ENCODE results near the gene RNFT2. TPM values are rescaled to one million over a fixed set of nuclear protein-coding genes. Genes with fewer than 3 reads are reported as not detected.
A peak's percentile ranks its signal among the peaks of the same experiment; 100 is the strongest.

RNFT2 gene
- polyA plus RNA-seq, 1 donor from 2014 or later: 20.6 TPM

GRCh38 chr12:116708826-116709756 is 29.0 kb upstream of the RNFT2 start:
- peak overlapping the region; percentile 52 for H3K9ac ChIP-seq (ENCODE audit: low read length)
- no peaks in the 10 kb centered on the region for H3K9me3 ChIP-seq (ENCODE audit: low read length)
- H3K4me2 ChIP-seq (ENCODE audit: low read length): no peak overlapping the region
- H4K20me1 ChIP-seq (ENCODE audit: insufficient read depth): no peaks in the 10 kb centered on the region
- peak overlapping the region; percentile 52 for H3K27ac ChIP-seq (ENCODE audit: low read length)
- TF ChIP-seq REST (IDR thresholded peaks at IDR 0.05; ENCODE audit: borderline replicate concordance) (peak; percentile 43), CTCF (IDR thresholded peaks at IDR 0.05; ENCODE audit: poor library complexity, severe bottlenecking) (peak; percentile 92), SMC3 (conservative IDR thresholded peaks at IDR 0.05; ENCODE audit: poor library complexity) (peak; percentile 93), MXI1 (conservative IDR thresholded peaks at IDR 0.05; ENCODE audit: poor library complexity, severe bottlenecking) (no peak), POLR2AphosphoS5 (IDR thresholded peaks at IDR 0.05) (peak; percentile 8), RAD21 (conservative IDR thresholded peaks at IDR 0.05) (peak; percentile 96), TAF1 (IDR thresholded peaks at IDR 0.05; ENCODE audit: low read depth) (peak; percentile 45), EZH2 (IDR thresholded peaks at IDR 0.05; ENCODE audit: borderline replicate concordance, insufficient read depth, low read length, poor library complexity, severe bottlenecking) (no peak)
- no peaks in the 10 kb centered on the region for H3K36me3 ChIP-seq (ENCODE audit: insufficient read depth, low read length)
- no peaks in the 10 kb centered on the region for H3K27me3 ChIP-seq (ENCODE audit: insufficient read depth, low read depth, low read length)
- peak overlapping the region; percentile 14 for H3K4me3 ChIP-seq (ENCODE audit: low read length)
- no peaks in the 10 kb centered on the region for H3K79me2 ChIP-seq (replicated peaks; ENCODE audit: insufficient read depth, low read length)
- H2AFZ ChIP-seq (ENCODE audit: low read depth, low read length): peak overlapping the region; percentile 40
- no peaks in the 10 kb centered on the region for H3F3A ChIP-seq (ENCODE audit: insufficient read depth, low read length, poor library complexity, severe bottlenecking)
- no peaks in the 10 kb centered on the region for H3K9me2 ChIP-seq (ENCODE audit: insufficient read depth, low read length)

GRCh38 chr12:116709768-116710167 is 28.3 kb upstream of the RNFT2 start:
- H3K9ac ChIP-seq (ENCODE audit: low read length): peak overlapping the region; percentile 22

More at GRCh38 chr12:116709768-116710167, 28.3 kb upstream of the RNFT2 start:
- H3K4me2 ChIP-seq (ENCODE audit: low read length): no peak overlapping the region
- no peak for TF ChIP-seq RAD21 (conservative IDR thresholded peaks at IDR 0.05)
- no peak for TF ChIP-seq EP300 (conservative IDR thresholded peaks at IDR 0.05; ENCODE audit: poor library complexity, severe bottlenecking)
- no peak for TF ChIP-seq CTCF (IDR thresholded peaks at IDR 0.05; ENCODE audit: poor library complexity, severe bottlenecking)
- no peak for TF ChIP-seq EZH2 (IDR thresholded peaks at IDR 0.05; ENCODE audit: borderline replicate concordance, insufficient read depth, low read length, poor library complexity, severe bottlenecking)
- TF ChIP-seq SMC3 (conservative IDR thresholded peaks at IDR 0.05; ENCODE audit: poor library complexity): no peak
- TF ChIP-seq TAF1 (IDR thresholded peaks at IDR 0.05; ENCODE audit: low read depth): no peak
- TF ChIP-seq REST (IDR thresholded peaks at IDR 0.05; ENCODE audit: borderline replicate concordance): no peak
- no peak for TF ChIP-seq MXI1 (conservative IDR thresholded peaks at IDR 0.05; ENCODE audit: poor library complexity, severe bottlenecking)
- no peak for TF ChIP-seq POLR2AphosphoS5 (IDR thresholded peaks at IDR 0.05)
- H3F3A ChIP-seq (ENCODE audit: insufficient read depth, low read length, poor library complexity, severe bottlenecking): no peaks in the 10 kb centered on the region
- H3K9me2 ChIP-seq (ENCODE audit: insufficient read depth, low read length): no peaks in the 10 kb centered on the region
- H3K4me3 ChIP-seq (ENCODE audit: low read length): peak overlapping the region; percentile 14
- no peak overlapping the region for H2AFZ ChIP-seq (ENCODE audit: low read depth, low read length)
- H3K36me3 ChIP-seq (ENCODE audit: insufficient read depth, low read length): no peaks in the 10 kb centered on the region
- no peaks in the 10 kb centered on the region for H3K79me2 ChIP-seq (replicated peaks; ENCODE audit: insufficient read depth, low read length)
- H3K9me3 ChIP-seq (ENCODE audit: low read length): no peaks in the 10 kb centered on the region
- H3K27me3 ChIP-seq (ENCODE audit: insufficient read depth, low read depth, low read length): no peaks in the 10 kb centered on the region
- peak overlapping the region; percentile 29 for H3K27ac ChIP-seq (ENCODE audit: low read length)
- no peaks in the 10 kb centered on the region for H4K20me1 ChIP-seq (ENCODE audit: insufficient read depth)

Data from neural cell (in vitro differentiated cells).